ENCODE results near the gene ATP8B4.

ATP8B4 gene

GRCh38 chr15:49857496-49858475 is 261.2 kb downstream of the ATP8B4 start:
- Histone ChIP-seq H3K27ac (no peak overlapping the region), H3K36me3 (ENCODE audit: insufficient read depth, low read length) (no peaks in the 10 kb centered on the region), H3K9ac (ENCODE audit: insufficient read length) (no peak overlapping the region), H3K9me3 (ENCODE audit: low read depth, low read length) (no peaks in the 10 kb centered on the region), H3K4me3 (no peak overlapping the region)
- DNase-seq (ENCODE audit: low read depth, low spot score), result no peak
- no peak for TF ChIP-seq POLR2AphosphoS5 (IDR thresholded peaks at IDR 0.05; ENCODE audit: borderline replicate concordance, low read depth, low read length)
- no peak for TF ChIP-seq FOXP2 (optimal IDR thresholded peaks at IDR 0.05; ENCODE audit: control extremely low read depth, extremely low read length, insufficient read depth)
- TF ChIP-seq EZH2 (IDR thresholded peaks at IDR 0.05), result no peak

GRCh38 chr15:49855917-49856637 is 263.0 kb downstream of the ATP8B4 start:
- H3K27ac ChIP-seq, result no peak overlapping the region
- no peak for TF ChIP-seq FOXP2 (optimal IDR thresholded peaks at IDR 0.05; ENCODE audit: control extremely low read depth, extremely low read length, insufficient read depth)
- TF ChIP-seq EZH2 (IDR thresholded peaks at IDR 0.05), result no peak
- no peak for TF ChIP-seq POLR2AphosphoS5 (IDR thresholded peaks at IDR 0.05; ENCODE audit: borderline replicate concordance, low read depth, low read length)
- H3K9me3 ChIP-seq (ENCODE audit: low read depth, low read length), result no peaks in the 10 kb centered on the region
- no peak for DNase-seq (ENCODE audit: low read depth, low spot score)
- no peak overlapping the region for H3K4me3 ChIP-seq
- no peaks in the 10 kb centered on the region for H3K36me3 ChIP-seq (ENCODE audit: insufficient read depth, low read length)
- no peak overlapping the region for H3K9ac ChIP-seq (ENCODE audit: insufficient read length)

DNA sequence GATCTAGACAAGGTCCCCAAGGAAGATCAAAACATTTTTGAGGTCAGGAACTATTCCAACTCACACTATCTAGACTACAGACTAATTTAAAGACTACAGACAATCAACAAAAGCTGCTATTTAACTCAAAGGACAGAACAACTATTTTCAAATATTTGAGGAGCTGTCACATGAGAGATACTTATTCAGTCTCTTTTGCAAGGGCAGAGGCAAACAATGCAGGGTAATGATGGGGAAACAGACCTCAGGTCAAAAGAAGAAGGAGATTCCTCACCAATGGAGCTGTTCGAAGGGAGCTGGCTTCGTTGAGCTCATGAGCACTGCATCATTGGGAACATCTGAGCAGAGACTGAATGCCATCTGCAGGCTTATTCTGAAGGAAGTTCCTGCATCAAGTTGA is 266.3 kb downstream of the ATP8B4 start:
- H3K36me3 ChIP-seq (ENCODE audit: insufficient read depth, low read length), result no peaks in the 10 kb centered on the region
- no peak for TF ChIP-seq EZH2 (IDR thresholded peaks at IDR 0.05)
- DNase-seq (ENCODE audit: low read depth, low spot score), result no peak
- H3K27ac ChIP-seq, result no peak overlapping the region
- no peak overlapping the region for H3K4me3 ChIP-seq
- H3K9me3 ChIP-seq (ENCODE audit: low read depth, low read length), result no peaks in the 10 kb centered on the region
- no peak overlapping the region for H3K9ac ChIP-seq (ENCODE audit: insufficient read length)

- Histone ChIP-seq H3K27ac (no peak overlapping the region), H3K9me3 (ENCODE audit: low read depth, low read length) (no peaks in the 10 kb centered on the region), H3K36me3 (ENCODE audit: insufficient read depth, low read length) (no peaks in the 10 kb centered on the region), H3K4me3 (no peak overlapping the region), H3K9ac (ENCODE audit: insufficient read length) (no peak overlapping the region)
- TF ChIP-seq FOXP2 (optimal IDR thresholded peaks at IDR 0.05; ENCODE audit: control extremely low read depth, extremely low read length, insufficient read depth) (no peak), POLR2AphosphoS5 (IDR thresholded peaks at IDR 0.05; ENCODE audit: borderline replicate concordance, low read depth, low read length) (no peak), EZH2 (IDR thresholded peaks at IDR 0.05) (no peak)
- DNase-seq (ENCODE audit: low read depth, low spot score), result no peak
Observed at GRCh38 chr15:49848807-49849206, 270.2 kb downstream of the ATP8B4 start.

DNA sequence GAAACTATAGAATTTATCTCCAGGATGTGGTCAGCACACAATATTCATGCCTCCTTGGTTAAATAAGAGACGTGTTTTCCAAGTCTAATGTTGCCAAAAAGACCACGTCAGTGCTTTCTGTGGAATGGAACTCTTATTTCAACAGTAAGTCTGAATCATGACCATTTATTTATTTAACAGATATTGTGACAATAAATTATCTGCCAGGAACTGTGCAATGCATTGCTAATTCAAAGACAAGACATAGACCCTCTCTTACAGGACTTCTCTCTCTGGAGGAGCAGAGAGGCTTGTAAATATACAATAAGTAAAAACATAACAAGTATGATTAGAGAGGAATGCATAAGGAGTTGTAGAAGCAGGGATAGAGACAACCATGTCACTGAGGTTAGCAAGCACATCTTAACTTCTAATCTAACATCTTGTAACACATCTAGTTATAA is 270.7 kb downstream of the ATP8B4 start:
- no peak overlapping the region for H3K9ac ChIP-seq (ENCODE audit: insufficient read length)
- no peaks in the 10 kb centered on the region for H3K9me3 ChIP-seq (ENCODE audit: low read depth, low read length)
- H3K27ac ChIP-seq, result no peak overlapping the region
- no peak overlapping the region for H3K4me3 ChIP-seq
- no peaks in the 10 kb centered on the region for H3K36me3 ChIP-seq (ENCODE audit: insufficient read depth, low read length)
- DNase-seq (ENCODE audit: low read depth, low spot score), result no peak
- TF ChIP-seq FOXP2 (optimal IDR thresholded peaks at IDR 0.05; ENCODE audit: control extremely low read depth, extremely low read length, insufficient read depth), result no peak
- TF ChIP-seq EZH2 (IDR thresholded peaks at IDR 0.05), result no peak
- TF ChIP-seq POLR2AphosphoS5 (IDR thresholded peaks at IDR 0.05; ENCODE audit: borderline replicate concordance, low read depth, low read length), result no peak

DNA sequence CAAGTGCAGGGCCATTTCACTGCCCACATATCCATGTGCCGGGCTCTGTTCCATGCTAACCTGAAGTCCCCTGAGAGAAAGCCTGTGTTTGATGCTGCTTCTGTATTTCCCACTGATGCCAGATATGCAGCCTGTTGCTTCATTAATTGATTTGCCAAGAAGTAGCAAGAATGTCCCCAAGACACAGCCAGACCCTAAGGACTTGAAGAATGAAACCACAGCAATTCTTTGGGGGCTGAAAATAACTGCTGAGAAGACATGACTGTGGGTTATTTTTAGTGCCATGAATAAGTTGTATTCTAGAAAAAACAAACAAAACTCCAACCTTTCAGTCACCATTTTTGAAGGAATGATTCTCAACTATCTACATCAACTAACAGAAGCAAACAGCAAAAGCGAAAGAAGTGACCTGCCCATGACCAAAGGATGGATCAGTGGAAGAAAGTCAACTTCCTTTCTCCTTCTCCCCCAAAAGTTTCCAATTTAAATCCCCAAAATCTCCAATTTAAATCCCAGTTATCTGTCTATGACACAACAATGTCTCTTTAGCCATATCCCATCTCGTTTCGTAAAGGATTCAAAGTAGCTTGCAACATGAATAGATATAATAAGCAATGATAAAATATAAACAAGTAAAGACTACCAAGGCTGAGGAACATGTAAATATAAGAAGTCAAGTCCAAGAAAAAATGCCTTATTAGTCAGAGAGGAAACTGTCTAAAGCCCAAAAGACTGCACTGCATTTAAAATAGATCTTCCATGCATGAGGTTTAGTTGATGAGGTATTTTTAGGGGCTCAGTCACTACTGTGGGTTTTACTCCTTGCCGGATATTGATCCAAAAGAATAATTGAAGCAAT is 271.4 kb downstream of the ATP8B4 start:
- H3K27ac ChIP-seq, result no peak overlapping the region
- H3K4me3 ChIP-seq, result no peak overlapping the region
- TF ChIP-seq EZH2 (IDR thresholded peaks at IDR 0.05) (no peak), FOXP2 (optimal IDR thresholded peaks at IDR 0.05; ENCODE audit: control extremely low read depth, extremely low read length, insufficient read depth) (no peak), POLR2AphosphoS5 (IDR thresholded peaks at IDR 0.05; ENCODE audit: borderline replicate concordance, low read depth, low read length) (no peak)

GRCh38 chr15:49844390-49844789 is 274.6 kb downstream of the ATP8B4 start:
- Histone ChIP-seq H3K4me3 (no peak overlapping the region), H3K27ac (no peak overlapping the region), H3K9ac (ENCODE audit: insufficient read length) (no peak overlapping the region), H3K9me3 (ENCODE audit: low read depth, low read length) (no peaks in the 10 kb centered on the region), H3K36me3 (ENCODE audit: insufficient read depth, low read length) (no peaks in the 10 kb centered on the region)
- TF ChIP-seq FOXP2 (optimal IDR thresholded peaks at IDR 0.05; ENCODE audit: control extremely low read depth, extremely low read length, insufficient read depth) (no peak), EZH2 (IDR thresholded peaks at IDR 0.05) (no peak)
- no peak for DNase-seq (ENCODE audit: low read depth, low spot score)

More for the DNA sequence above, 271.4 kb downstream of the ATP8B4 start:
- DNase-seq (ENCODE audit: low read depth, low spot score), result no peak
- H3K9me3 ChIP-seq (ENCODE audit: low read depth, low read length), result no peaks in the 10 kb centered on the region
- no peak overlapping the region for H3K9ac ChIP-seq (ENCODE audit: insufficient read length)
- no peaks in the 10 kb centered on the region for H3K36me3 ChIP-seq (ENCODE audit: insufficient read depth, low read length)

DNA sequence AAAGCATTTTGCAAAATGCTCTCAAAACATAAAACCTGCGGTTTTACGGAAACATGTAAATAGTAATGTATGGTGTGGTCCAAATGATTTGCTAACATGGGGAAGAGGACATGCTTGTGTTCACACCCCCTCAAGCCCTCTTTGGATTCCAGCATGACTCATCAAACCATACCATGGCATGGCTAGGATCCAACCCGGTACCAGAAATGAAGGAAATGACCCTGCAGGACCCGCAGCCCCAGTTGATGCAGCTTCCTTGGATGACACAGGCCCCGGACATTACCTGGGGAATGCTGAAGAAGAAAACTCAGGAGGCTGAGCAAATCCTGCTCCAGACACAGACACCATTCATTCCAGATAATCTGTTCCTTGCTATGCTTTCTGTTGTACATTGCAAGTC is 275.3 kb downstream of the ATP8B4 start:
- no peak overlapping the region for H3K4me3 ChIP-seq
- DNase-seq (ENCODE audit: low read depth, low spot score), result no peak
- H3K36me3 ChIP-seq (ENCODE audit: insufficient read depth, low read length), result no peaks in the 10 kb centered on the region
- no peak overlapping the region for H3K9ac ChIP-seq (ENCODE audit: insufficient read length)
- TF ChIP-seq FOXP2 (optimal IDR thresholded peaks at IDR 0.05; ENCODE audit: control extremely low read depth, extremely low read length, insufficient read depth), result no peak
- TF ChIP-seq EZH2 (IDR thresholded peaks at IDR 0.05), result no peak
- TF ChIP-seq POLR2AphosphoS5 (IDR thresholded peaks at IDR 0.05; ENCODE audit: borderline replicate concordance, low read depth, low read length), result no peak
- H3K27ac ChIP-seq, result no peak overlapping the region
- no peaks in the 10 kb centered on the region for H3K9me3 ChIP-seq (ENCODE audit: low read depth, low read length)
